ENCODE measurements around the gene ARRB1.
A peak's percentile ranks its signal among the peaks of the same experiment; 100 is the strongest.

Gene ARRB1

GRCh38 chr11:75245356-75246005 lies 106.0 kb downstream of the ARRB1 start:
- Histone ChIP-seq H3K4me2 (no peak overlapping the region), H3K4me1 (ENCODE audit: low read depth, poor library complexity, severe bottlenecking) (no peaks in the 10 kb centered on the region), H2AFZ (ENCODE audit: low read depth) (no peak overlapping the region), H3K36me3 (ENCODE audit: insufficient read depth) (no peaks in the 10 kb centered on the region), H3K4me3 (IDR thresholded peaks at IDR 0.05; ENCODE audit: insufficient read depth, low read depth, low read length) (no peak overlapping the region), H3K27me3 (ENCODE audit: insufficient read depth, low read depth) (peaks cover 7% of the 10 kb centered on the region; the same call in 1 of the 2 replicates), H3K79me2 (ENCODE audit: insufficient read depth, low read depth) (no peaks in the 10 kb centered on the region), H3K27ac (no peak overlapping the region), H3K9ac (no peak overlapping the region), H4K20me1 (ENCODE audit: insufficient read depth) (no peaks in the 10 kb centered on the region)
- TF ChIP-seq CTCF (conservative IDR thresholded peaks at IDR 0.05; ENCODE audit: low read depth, low read length): no peak

GRCh38 chr11:75244052-75244814 lies 107.2 kb downstream of the ARRB1 start:
- Histone ChIP-seq H2AFZ (ENCODE audit: low read depth) (no peak overlapping the region), H3K4me1 (ENCODE audit: low read depth, poor library complexity, severe bottlenecking) (no peaks in the 10 kb centered on the region), H3K27me3 (ENCODE audit: insufficient read depth, low read depth) (peaks cover 7% of the 10 kb centered on the region; the same call in 1 of the 2 replicates), H4K20me1 (ENCODE audit: insufficient read depth) (no peaks in the 10 kb centered on the region), H3K9ac (no peak overlapping the region), H3K4me3 (IDR thresholded peaks at IDR 0.05; ENCODE audit: insufficient read depth, low read depth, low read length) (no peak overlapping the region), H3K4me2 (no peak overlapping the region), H3K79me2 (ENCODE audit: insufficient read depth, low read depth) (no peaks in the 10 kb centered on the region), H3K36me3 (ENCODE audit: insufficient read depth) (no peaks in the 10 kb centered on the region), H3K27ac (no peak overlapping the region)
- TF ChIP-seq CTCF (conservative IDR thresholded peaks at IDR 0.05; ENCODE audit: low read depth, low read length): no peak

- Histone ChIP-seq H3K4me2 (no peak overlapping the region), H3K27me3 (ENCODE audit: insufficient read depth, low read depth) (peaks cover 8% of the 10 kb centered on the region; the same call in 1 of the 2 replicates)
- no peak for TF ChIP-seq CTCF (conservative IDR thresholded peaks at IDR 0.05; ENCODE audit: low read depth, low read length)
Measured at GRCh38 chr11:75242722-75243600, 108.5 kb downstream of the ARRB1 start.

GRCh38 chr11:75241906-75242644 lies 109.4 kb downstream of the ARRB1 start:
- Histone ChIP-seq H3K27ac (no peak overlapping the region), H2AFZ (ENCODE audit: low read depth) (peak overlapping the region; percentile 64), H3K27me3 (ENCODE audit: insufficient read depth, low read depth) (peaks cover 10% of the 10 kb centered on the region; the same call in 1 of the 2 replicates), H3K4me3 (IDR thresholded peaks at IDR 0.05; ENCODE audit: insufficient read depth, low read depth, low read length) (no peak overlapping the region), H4K20me1 (ENCODE audit: insufficient read depth) (no peaks in the 10 kb centered on the region), H3K4me1 (ENCODE audit: low read depth, poor library complexity, severe bottlenecking) (no peaks in the 10 kb centered on the region), H3K36me3 (ENCODE audit: insufficient read depth) (no peaks in the 10 kb centered on the region), H3K4me2 (no peak overlapping the region), H3K79me2 (ENCODE audit: insufficient read depth, low read depth) (no peaks in the 10 kb centered on the region), H3K9ac (no peak overlapping the region)
- TF ChIP-seq CTCF (conservative IDR thresholded peaks at IDR 0.05; ENCODE audit: low read depth, low read length): no peak

More at GRCh38 chr11:75242722-75243600, 108.5 kb downstream of the ARRB1 start:
- Histone ChIP-seq H3K36me3 (ENCODE audit: insufficient read depth) (no peaks in the 10 kb centered on the region), H2AFZ (ENCODE audit: low read depth) (no peak overlapping the region), H4K20me1 (ENCODE audit: insufficient read depth) (no peaks in the 10 kb centered on the region), H3K4me3 (IDR thresholded peaks at IDR 0.05; ENCODE audit: insufficient read depth, low read depth, low read length) (no peak overlapping the region), H3K4me1 (ENCODE audit: low read depth, poor library complexity, severe bottlenecking) (no peaks in the 10 kb centered on the region), H3K9ac (no peak overlapping the region), H3K27ac (no peak overlapping the region), H3K79me2 (ENCODE audit: insufficient read depth, low read depth) (no peaks in the 10 kb centered on the region)

All from KMS-11 (cell line).